UCSD-AML1 (cell line): ENCODE data around the gene RAB39B.
A peak's percentile ranks its signal among the peaks of the same experiment; 100 is the strongest.

Source experiments
- DNase-seq: peaks from one replicate; lab custom pipeline; 2025; ENCODE audit not compliant: unreplicated experiment; lab: John Stamatoyannopoulos, UW

The RAB39B gene

DNA sequence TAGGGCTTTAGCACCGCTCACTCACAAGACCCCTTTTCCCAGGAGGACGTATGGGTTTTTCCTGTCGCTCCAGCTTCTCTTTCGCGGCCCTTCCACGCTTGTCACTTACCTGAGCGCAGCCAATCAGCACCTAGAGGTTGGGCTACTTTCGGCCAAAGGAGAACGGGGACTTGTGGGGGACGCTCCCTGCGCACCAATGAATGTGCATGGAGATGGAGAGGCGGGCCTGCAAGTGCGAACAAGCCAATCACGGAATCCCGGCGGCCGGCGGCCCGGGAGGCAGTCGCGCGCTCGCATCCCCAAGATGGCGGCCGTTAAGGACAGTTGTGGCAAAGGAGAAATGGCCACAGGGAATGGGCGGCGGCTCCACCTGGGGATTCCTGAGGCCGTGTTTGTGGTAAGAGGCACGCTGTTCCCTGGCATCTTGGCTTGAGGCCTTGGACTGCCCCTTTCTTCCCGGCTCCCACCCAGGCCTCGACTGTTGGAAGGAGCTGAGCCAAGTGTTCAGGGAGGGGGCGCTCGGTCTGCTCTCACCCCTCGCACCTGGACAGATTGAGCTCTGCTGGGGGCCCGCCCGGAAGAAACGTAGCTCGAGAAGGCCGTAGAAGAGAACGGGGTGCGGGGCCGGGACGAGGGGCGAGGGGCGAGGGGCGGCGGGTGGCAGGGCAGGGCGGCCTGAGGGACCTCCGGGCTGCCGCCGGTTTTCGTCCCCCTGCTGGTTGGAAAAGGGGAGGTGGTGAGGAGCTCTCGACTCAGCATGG is 47.9 kb downstream of the RAB39B start, which contains the start of gene VBP1:
Gene VBP1 (plus strand): TSS at position 282 of the 761 bp plus-strand sequence. CDS start 23 bp downstream, at position 305.
- DNase-seq, result peak; percentile 86

- DNase-seq, result no peak
Measured at GRCh38 chrX:155215443-155216178, 48.7 kb downstream of the RAB39B start.

DNA sequence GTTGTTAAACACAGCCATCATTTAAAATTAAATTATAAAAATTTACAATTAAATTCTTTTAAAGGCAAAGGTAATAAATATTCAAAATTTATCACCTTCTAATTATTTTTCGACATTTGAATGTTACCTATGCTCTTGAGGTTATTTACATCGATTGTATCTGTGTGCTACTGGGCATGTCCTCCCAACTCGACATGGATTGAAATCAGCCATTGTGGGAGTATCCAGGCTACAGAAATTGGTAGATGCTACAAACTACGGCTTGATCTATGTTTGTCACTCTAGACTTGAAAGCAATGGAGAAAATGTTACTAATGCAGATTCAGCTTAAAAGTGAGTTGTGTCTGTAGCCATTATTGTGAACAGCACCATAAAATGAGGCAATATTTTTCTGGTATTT is 50.6 kb downstream of the RAB39B start:
- no peak for DNase-seq

DNA sequence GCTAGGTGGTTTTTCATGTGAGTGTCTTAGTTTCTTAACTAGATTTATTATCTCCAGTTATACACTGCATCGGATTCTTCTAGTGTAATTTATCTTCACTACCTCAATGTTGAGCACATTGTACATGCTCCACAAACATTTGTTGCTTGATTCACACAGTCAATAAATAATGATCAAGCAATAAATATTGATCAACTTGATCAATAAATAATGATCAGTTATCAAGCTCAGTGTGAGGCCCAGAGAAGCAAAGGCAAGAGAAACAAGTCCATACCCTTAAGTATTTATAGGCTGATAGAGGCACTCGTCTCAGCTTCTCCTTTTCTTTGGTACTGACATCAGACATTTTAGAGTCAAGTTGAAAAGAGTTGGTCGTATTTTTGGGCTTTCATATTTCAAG is 53.1 kb downstream of the RAB39B start:
- DNase-seq, result no peak
